ENCODE measurements around the gene UPK1A.
A peak's percentile ranks its signal among the peaks of the same experiment; 100 is the strongest.

UPK1A gene

GRCh38 chr19:35712567-35713505 lies 46.5 kb downstream of the UPK1A start:
- TF ChIP-seq, protein P1, sequence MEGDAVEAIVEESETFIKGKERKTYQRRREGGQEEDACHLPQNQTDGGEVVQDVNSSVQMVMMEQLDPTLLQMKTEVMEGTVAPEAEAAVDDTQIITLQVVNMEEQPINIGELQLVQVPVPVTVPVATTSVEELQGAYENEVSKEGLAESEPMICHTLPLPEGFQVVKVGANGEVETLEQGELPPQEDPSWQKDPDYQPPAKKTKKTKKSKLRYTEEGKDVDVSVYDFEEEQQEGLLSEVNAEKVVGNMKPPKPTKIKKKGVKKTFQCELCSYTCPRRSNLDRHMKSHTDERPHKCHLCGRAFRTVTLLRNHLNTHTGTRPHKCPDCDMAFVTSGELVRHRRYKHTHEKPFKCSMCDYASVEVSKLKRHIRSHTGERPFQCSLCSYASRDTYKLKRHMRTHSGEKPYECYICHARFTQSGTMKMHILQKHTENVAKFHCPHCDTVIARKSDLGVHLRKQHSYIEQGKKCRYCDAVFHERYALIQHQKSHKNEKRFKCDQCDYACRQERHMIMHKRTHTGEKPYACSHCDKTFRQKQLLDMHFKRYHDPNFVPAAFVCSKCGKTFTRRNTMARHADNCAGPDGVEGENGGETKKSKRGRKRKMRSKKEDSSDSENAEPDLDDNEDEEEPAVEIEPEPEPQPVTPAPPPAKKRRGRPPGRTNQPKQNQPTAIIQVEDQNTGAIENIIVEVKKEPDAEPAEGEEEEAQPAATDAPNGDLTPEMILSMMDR (IDR thresholded peaks at IDR 0.05) = no peak
- H3K27me3 Mint-ChIP-seq (ENCODE audit: low read depth, poor library complexity) = peaks cover 47% of the 10 kb centered on the region
- no peaks in the 10 kb centered on the region for H3K9me3 Mint-ChIP-seq
- no peak overlapping the region for H3K27ac Mint-ChIP-seq
- H3K4me3 Mint-ChIP-seq = no peak overlapping the region
- DNase-seq = no peak
- peaks cover 20% of the 10 kb centered on the region for H3K4me1 Mint-ChIP-seq
- H3K36me3 Mint-ChIP-seq (ENCODE audit: low read depth) = no peaks in the 10 kb centered on the region

- H3K4me3 Mint-ChIP-seq = no peak overlapping the region
- no peaks in the 10 kb centered on the region for H3K9me3 Mint-ChIP-seq
- H3K4me1 Mint-ChIP-seq = peaks cover 20% of the 10 kb centered on the region
- TF ChIP-seq, protein P1 (IDR thresholded peaks at IDR 0.05) = no peak
- H3K27ac Mint-ChIP-seq = no peak overlapping the region
- no peaks in the 10 kb centered on the region for H3K36me3 Mint-ChIP-seq (ENCODE audit: low read depth)
- DNase-seq = no peak
- peaks cover 47% of the 10 kb centered on the region for H3K27me3 Mint-ChIP-seq (ENCODE audit: low read depth, poor library complexity)
Observed at GRCh38 chr19:35713506-35713850, 47.2 kb downstream of the UPK1A start.

DNA sequence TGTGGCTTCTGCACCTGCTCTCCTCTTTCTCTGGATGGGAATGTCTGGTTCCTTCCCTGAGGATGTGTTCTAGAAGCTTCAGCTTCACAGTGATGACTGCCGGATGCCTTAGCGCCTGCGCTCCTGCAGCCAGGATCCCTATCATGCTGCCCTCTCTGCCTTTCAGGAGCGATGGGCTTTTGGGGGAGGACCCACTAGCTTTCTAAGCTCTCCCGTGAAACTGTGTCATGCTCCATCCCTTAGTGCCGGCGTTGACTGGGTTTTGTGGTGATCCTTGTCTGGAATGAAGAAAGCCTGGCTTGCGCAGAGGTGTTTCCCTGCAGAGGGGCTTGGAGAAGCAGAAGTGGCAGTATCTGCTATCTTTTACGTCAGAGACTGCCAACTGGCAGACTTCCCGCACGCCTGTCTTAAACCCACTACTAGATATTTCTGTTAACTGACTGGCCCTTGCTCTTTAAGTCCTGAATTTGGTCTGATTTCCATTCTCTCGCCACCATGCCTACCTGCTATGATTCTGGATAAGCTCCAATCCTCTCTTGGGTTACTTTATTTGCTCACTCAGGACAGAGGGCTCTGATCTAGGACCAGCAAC lies 47.7 kb downstream of the UPK1A start:
- Mint-ChIP-seq H3K27ac (no peak overlapping the region), H3K4me1 (peaks cover 24% of the 10 kb centered on the region), H3K36me3 (ENCODE audit: low read depth) (no peaks in the 10 kb centered on the region), H3K4me3 (no peak overlapping the region), H3K9me3 (no peaks in the 10 kb centered on the region), H3K27me3 (ENCODE audit: low read depth, poor library complexity) (peaks cover 43% of the 10 kb centered on the region)
- DNase-seq = no peak
- TF ChIP-seq, protein P1 (IDR thresholded peaks at IDR 0.05) = no peak

DNA sequence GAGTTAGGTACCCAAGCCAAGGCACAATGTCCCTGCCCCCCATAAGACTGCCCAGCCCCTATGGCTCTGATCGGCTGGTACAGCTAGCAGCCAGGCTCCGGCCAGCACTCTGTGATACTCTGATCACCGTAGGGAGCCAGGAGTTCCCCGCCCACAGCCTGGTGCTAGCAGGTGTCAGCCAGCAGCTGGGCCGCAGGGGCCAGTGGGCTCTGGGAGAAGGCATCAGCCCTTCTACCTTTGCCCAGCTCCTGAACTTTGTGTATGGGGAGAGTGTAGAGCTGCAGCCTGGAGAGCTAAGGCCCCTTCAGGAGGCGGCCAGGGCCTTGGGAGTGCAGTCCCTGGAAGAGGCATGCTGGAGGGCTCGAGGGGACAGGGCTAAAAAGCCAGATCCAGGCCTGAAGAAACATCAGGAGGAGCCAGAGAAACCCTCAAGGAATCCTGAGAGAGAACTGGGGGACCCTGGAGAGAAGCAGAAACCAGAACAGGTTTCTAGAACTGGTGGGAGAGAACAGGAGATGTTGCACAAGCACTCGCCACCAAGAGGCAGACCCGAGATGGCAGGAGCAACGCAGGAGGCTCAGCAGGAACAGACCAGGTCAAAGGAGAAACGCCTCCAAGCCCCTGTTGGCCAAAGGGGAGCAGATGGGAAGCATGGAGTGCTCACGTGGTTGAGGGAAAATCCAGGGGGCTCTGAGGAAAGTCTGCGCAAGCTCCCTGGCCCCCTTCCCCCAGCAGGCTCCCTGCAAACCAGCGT lies 48.5 kb downstream of the UPK1A start:
- no peaks in the 10 kb centered on the region for H3K36me3 Mint-ChIP-seq (ENCODE audit: low read depth)
- H3K4me3 Mint-ChIP-seq = peak overlapping the region; percentile 74
- no peak for DNase-seq
- peaks cover 31% of the 10 kb centered on the region for H3K4me1 Mint-ChIP-seq
- H3K9me3 Mint-ChIP-seq = no peaks in the 10 kb centered on the region
- TF ChIP-seq, protein P1 (IDR thresholded peaks at IDR 0.05) = no peak
- H3K27ac Mint-ChIP-seq = no peak overlapping the region
- H3K27me3 Mint-ChIP-seq (ENCODE audit: low read depth, poor library complexity) = peaks cover 42% of the 10 kb centered on the region

DNA sequence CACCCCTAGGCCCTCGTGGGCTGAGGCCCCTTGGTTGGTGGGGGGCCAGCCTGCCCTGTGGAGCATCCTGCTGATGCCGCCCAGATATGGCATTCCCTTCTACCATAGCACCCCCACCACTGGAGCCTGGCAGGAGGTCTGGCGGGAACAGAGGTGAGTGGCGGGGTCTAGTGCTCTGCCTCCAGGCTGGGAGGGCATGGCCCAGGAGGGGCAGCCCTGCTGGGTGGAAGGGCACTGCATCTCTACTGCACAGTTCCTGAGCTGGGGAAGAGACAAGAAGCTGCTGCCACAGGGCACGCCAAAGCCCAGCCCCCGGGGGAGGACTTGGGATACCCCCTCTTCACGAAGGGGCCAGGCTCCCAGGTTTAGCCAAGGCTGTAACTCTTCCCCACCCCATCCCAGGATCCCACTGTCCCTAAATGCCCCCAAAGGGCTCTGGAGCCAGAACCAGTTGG lies 49.1 kb downstream of the UPK1A start:
- no peak overlapping the region for H3K4me3 Mint-ChIP-seq
- no peak overlapping the region for H3K27ac Mint-ChIP-seq
- peaks cover 4% of the 10 kb centered on the region for H3K36me3 Mint-ChIP-seq (ENCODE audit: low read depth)
- peaks cover 35% of the 10 kb centered on the region for H3K4me1 Mint-ChIP-seq
- no peak for DNase-seq
- TF ChIP-seq, protein P1 (IDR thresholded peaks at IDR 0.05) = no peak
- no peaks in the 10 kb centered on the region for H3K9me3 Mint-ChIP-seq
- peaks cover 42% of the 10 kb centered on the region for H3K27me3 Mint-ChIP-seq (ENCODE audit: low read depth, poor library complexity)
